Common myeloid progenitor, CD34-positive (primary cell): ENCODE data around the gene PLPPR2.

Experiments used
- CTCF ChIA-PET: fragments of 350-600 bp; sonication (Branson Sonifier 250); formaldehyde crosslinking; loops from one replicate; lab custom pipeline; 2021; ENCODE audit warnings: antibody characterized with exemption; lab: Charles Lee
- POLR2A ChIA-PET: fragments of 350-600 bp; sonication (Branson Sonifier 250); formaldehyde crosslinking; loops from one replicate; lab custom pipeline; 2021; ENCODE audit warnings: antibody characterized with exemption; lab: Charles Lee
- DNase-seq, 3 donors: peaks; one replicate each; pipeline versions ENCODE4 v3.0.0 to v3.0.0-alpha.2; 2013
- H3K27ac ChIP-seq, 2 experiments: 1 replicate in 1 of 2; 2 replicates in 1 of 2; pipeline ENCODE4 v1.7.0; 2013; ENCODE audit warnings: inconsistent platforms in 2 of 2, low read length in 2 of 2, mild to moderate bottlenecking in 2 of 2, low read depth in 1 of 2, moderate library complexity in 1 of 2; ENCODE audit not compliant: severe bottlenecking in 2 of 2, insufficient read depth in 1 of 2, poor library complexity in 1 of 2
- H3K27me3 ChIP-seq, 5 experiments: replicated peaks in 2 of 5; 1 replicate in 3 of 5; 2 replicates in 2 of 5; pipeline versions ENCODE4 v1.6.1 to v1.7.0; 2013; ENCODE audit warnings: low read length in 4 of 5, mild to moderate bottlenecking in 2 of 5, moderate library complexity in 2 of 5, inconsistent platforms in 1 of 5; ENCODE audit not compliant: insufficient read depth in 5 of 5, control insufficient read depth in 4 of 5
- H3K36me3 ChIP-seq, 4 experiments: 1 replicate in 2 of 4; 2 replicates in 2 of 4; pipeline versions ENCODE4 v1.6.1 to v1.7.0; 2013; ENCODE audit warnings: low read length in 3 of 4, control low read depth in 1 of 4, mild to moderate bottlenecking in 1 of 4; ENCODE audit not compliant: control insufficient read depth in 4 of 4, insufficient read depth in 4 of 4
- H3K4me1 ChIP-seq, 4 experiments: 1 replicate in 3 of 4; 2 replicates in 1 of 4; pipeline versions ENCODE4 v1.6.1 to v1.7.1; 2013; ENCODE audit warnings: low read length in 3 of 4, mild to moderate bottlenecking in 3 of 4, control low read depth in 1 of 4, inconsistent platforms in 1 of 4, moderate library complexity in 1 of 4; ENCODE audit not compliant: control insufficient read depth in 4 of 4, insufficient read depth in 4 of 4; ENCODE audit errors: control extremely low read depth in 1 of 4
- H3K4me3 ChIP-seq, 7 experiments: 1 replicate in 4 of 7; 2 replicates in 3 of 7; pipeline versions ENCODE4 v1.5.1 to v1.7.0; 2013; ENCODE audit warnings: mild to moderate bottlenecking in 7 of 7, low read length in 6 of 7, moderate library complexity in 6 of 7, inconsistent platforms in 2 of 7, low read depth in 2 of 7, control low read depth in 1 of 7; ENCODE audit not compliant: insufficient read depth in 4 of 7, control insufficient read depth in 1 of 7; ENCODE audit errors: extremely low read depth in 1 of 7
- H3K9me3 ChIP-seq, 5 experiments: 1 replicate in 4 of 5; 2 replicates in 1 of 5; pipeline versions ENCODE4 v1.6.1 to v1.7.1; 2013; ENCODE audit warnings: low read length in 4 of 5, mild to moderate bottlenecking in 2 of 5, inconsistent platforms in 1 of 5, low read depth in 1 of 5, moderate library complexity in 1 of 5; ENCODE audit not compliant: control insufficient read depth in 4 of 5, insufficient read depth in 2 of 5; ENCODE audit errors: control extremely low read depth in 1 of 5
- WGBS: methylation state at CpG from one replicate; pipeline ENCODE4 v1.1.5; 2013; ENCODE audit not compliant: insufficient coverage; 5-methylcytosine and 5-hydroxymethylcytosine counted together

The PLPPR2 gene

DNA sequence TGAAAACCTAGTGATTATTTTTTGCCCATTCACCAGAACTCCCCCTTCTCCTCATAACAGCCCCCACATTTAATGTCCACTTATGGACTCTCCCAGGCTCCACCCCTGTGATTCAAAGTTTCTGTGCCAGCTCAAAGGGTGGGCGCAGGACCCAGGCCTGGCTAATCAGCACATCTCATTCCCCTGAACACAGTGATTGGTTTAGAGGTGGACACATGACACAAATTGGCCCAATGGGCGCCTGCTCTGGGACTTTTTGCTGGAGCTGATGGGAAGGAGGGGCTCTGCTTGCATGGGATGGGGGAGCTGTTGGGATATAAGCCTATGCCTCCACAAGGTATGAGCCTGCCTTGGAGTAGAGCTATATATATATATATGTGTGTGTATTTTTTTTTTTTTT, 35.1 kb downstream of the PLPPR2 start:
- no peaks in the 10 kb centered on the region for H3K36me3 ChIP-seq
- H3K4me3 ChIP-seq, result no peak overlapping the region
- peaks cover 0 to 8% (median 5%) of the 10 kb centered on the region in 5 experiments for H3K9me3 ChIP-seq
- CTCF ChIA-PET, result interaction anchor here (0.6 to 2.4 kb wide), 7 partner anchors 9 to 92 kb away, joined by 3 to 7 read pairs (median 5); partner anchors contain the start of gene SWSAP1
- no peaks in the 10 kb centered on the region for H3K27me3 ChIP-seq
- peaks cover 4 to 12% (median 8%) of the 10 kb centered on the region in 4 experiments for H3K4me1 ChIP-seq
- no CpG with 5 or more reads among the region's 2 CpGs for WGBS
- peak in 1 of 3 donors; percentile 15 for DNase-seq
- POLR2A ChIA-PET, result no interaction called here
- no peak overlapping the region for H3K27ac ChIP-seq

DNA sequence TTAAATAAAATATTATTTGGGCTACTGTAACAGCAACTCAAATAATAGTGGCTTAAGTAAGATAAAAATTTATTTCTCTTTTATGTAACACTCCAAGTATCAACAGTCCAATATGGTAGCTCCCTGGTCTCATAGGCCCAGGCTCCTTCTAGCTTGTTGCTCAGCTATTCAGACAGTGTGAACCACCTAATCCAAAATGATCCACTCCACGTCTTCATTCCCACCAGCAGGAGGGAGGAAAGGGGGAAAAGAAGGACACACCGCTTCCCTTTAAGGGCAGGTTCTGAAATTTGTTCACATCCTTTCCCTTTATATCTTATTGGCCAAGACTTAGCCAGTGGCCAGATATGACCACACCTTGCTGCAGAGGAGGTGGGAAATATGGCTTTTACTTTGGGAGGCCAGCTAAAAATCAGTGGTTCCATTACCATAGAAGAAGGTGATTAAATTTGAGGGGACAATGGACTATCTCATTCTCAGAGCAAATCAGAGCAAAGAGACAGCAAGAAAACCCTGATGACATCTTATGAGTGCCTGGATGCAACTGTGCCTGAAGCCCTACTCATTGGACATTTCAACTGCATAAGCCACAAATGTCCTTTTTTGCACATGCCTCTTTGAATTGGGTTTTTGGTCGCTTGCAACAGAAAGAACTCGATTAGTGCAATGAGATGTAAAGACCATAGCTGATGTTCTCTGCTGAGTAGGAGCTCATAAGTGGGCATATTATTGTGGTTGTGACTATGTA, 35.9 kb downstream of the PLPPR2 start:
- POLR2A ChIA-PET, result no interaction called here

DNA sequence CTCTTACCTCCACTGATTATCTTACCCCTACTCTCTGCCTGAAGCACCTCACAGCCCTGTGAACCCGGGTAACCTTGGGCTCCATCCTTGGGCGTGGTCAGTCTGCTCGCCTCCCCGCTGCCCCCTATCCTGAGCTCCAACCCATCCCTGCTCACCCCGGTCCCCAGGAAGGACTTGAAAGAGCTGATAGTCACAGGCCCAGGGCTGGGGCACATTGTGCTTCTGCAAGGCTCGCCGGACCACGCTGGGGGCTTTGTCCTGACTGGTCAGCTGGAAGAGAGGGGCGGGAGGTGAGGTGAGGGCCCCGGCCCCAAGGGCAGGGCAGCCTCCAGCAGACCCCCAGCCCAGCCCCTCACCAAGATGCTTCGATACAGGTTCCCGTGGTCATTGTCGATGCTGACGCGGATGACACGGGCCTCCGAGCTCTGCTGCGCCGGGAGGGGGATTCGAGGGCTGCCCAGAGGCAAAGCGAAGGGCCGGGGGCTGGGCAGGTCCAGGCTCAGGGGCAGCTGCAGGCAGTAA, 41.9 kb downstream of the PLPPR2 start:
- H3K4me1 ChIP-seq, result no peaks in the 10 kb centered on the region
- no peak for DNase-seq
- no peak overlapping the region for H3K27ac ChIP-seq
- H3K36me3 ChIP-seq, result no peaks in the 10 kb centered on the region
- 96% methylated on average over 19 of the region's 22 CpGs for WGBS
- peaks cover 0 to 3% (median 0%) of the 10 kb centered on the region in 5 experiments for H3K27me3 ChIP-seq
- no peaks in the 10 kb centered on the region for H3K9me3 ChIP-seq
- H3K4me3 ChIP-seq, result no peak overlapping the region
- ChIA-PET CTCF (interaction anchor here (1.3 to 1.7 kb wide), 2 partner anchors 9 to 20 kb away, joined by 4 to 5 read pairs; no protein-coding TSS in a partner anchor), POLR2A (no interaction called here)

More for the DNA sequence above, 35.9 kb downstream of the PLPPR2 start:
- peaks cover 0 to 8% (median 5%) of the 10 kb centered on the region in 5 experiments for H3K9me3 ChIP-seq
- no peaks in the 10 kb centered on the region for H3K36me3 ChIP-seq
- peaks cover 4 to 12% (median 8%) of the 10 kb centered on the region in 4 experiments for H3K4me1 ChIP-seq
- DNase-seq, result no peak
- no peak overlapping the region for H3K4me3 ChIP-seq
- H3K27me3 ChIP-seq, result no peaks in the 10 kb centered on the region
- no CpG with 5 or more reads among the region's 4 CpGs for WGBS
- H3K27ac ChIP-seq, result no peak overlapping the region
- CTCF ChIA-PET, result interaction anchor here (0.6 to 2.4 kb wide), 9 partner anchors 8 to 91 kb away, joined by 3 to 7 read pairs (median 5); partner anchors contain the start of gene SWSAP1

DNA sequence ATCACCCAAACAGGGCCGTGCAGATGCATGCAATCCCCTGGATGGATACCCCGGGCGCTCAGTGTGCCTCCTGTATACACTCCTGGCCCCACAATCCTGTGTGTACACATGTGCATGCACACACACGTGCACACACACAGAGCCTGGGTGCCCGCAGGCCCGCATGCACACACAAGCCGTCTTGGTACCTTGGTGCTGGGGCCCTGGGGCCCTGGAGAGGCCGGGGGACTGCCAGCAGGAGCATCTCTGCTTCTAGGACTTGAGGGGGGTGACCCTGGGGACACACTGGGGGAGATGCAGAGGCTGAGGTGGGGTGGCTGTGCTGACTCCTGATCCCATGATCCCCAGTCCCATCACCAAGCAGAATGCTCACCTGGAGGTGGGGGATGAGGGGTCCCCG, 44.4 kb downstream of the PLPPR2 start:
- POLR2A ChIA-PET, result no interaction called here

DNA sequence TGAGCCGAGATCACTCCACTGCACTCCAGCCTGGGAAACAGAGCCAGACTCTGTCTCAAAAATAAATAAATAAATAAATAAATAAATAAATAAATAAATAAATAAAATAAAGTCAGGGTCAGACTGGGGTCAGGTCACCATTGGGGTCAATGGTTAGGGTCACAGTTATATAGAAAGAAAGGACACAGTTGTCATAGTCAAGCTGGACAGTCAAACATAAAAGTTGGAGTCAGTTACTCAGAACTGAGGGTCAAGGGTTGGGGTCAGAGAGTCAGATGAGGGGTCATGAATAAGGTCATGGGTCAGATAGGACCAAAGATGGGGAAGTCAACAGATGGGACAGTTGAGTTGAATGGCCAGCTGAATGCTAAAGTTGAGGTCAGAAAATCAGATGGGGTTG, 45.6 kb downstream of the PLPPR2 start:
- Histone ChIP-seq H3K9me3 (no peaks in the 10 kb centered on the region), H3K27me3 (peaks cover 0 to 3% (median 0%) of the 10 kb centered on the region in 5 experiments), H3K27ac (no peak overlapping the region), H3K4me1 (no peaks in the 10 kb centered on the region), H3K36me3 (no peaks in the 10 kb centered on the region), H3K4me3 (no peak overlapping the region)
- POLR2A ChIA-PET, result interaction anchor here (0.6 kb wide), 1 partner anchor 42 kb away, joined by 3 read pairs; no protein-coding TSS in a partner anchor
- no peak for DNase-seq
- WGBS, result no CpG with 5 or more reads among the region's 1 CpG
- CTCF ChIA-PET, result interaction anchor here (0.6 kb wide), 1 partner anchor 15 kb away, joined by 3 read pairs; no protein-coding TSS in a partner anchor

More for the DNA sequence above, 44.4 kb downstream of the PLPPR2 start:
- H3K27ac ChIP-seq, result no peak overlapping the region
- H3K27me3 ChIP-seq, result peaks cover 0 to 3% (median 0%) of the 10 kb centered on the region in 5 experiments
- H3K36me3 ChIP-seq, result no peaks in the 10 kb centered on the region
- no peaks in the 10 kb centered on the region for H3K4me1 ChIP-seq
- 96% methylated on average over 7 of the region's 9 CpGs for WGBS
- H3K4me3 ChIP-seq, result no peak overlapping the region
- DNase-seq, result no peak
- no peaks in the 10 kb centered on the region for H3K9me3 ChIP-seq
- CTCF ChIA-PET, result interaction anchor here (1.8 to 2.6 kb wide), 2 partner anchors 9 to 16 kb away, joined by 5 to 10 read pairs; partner anchors contain the start of gene EPOR

DNA sequence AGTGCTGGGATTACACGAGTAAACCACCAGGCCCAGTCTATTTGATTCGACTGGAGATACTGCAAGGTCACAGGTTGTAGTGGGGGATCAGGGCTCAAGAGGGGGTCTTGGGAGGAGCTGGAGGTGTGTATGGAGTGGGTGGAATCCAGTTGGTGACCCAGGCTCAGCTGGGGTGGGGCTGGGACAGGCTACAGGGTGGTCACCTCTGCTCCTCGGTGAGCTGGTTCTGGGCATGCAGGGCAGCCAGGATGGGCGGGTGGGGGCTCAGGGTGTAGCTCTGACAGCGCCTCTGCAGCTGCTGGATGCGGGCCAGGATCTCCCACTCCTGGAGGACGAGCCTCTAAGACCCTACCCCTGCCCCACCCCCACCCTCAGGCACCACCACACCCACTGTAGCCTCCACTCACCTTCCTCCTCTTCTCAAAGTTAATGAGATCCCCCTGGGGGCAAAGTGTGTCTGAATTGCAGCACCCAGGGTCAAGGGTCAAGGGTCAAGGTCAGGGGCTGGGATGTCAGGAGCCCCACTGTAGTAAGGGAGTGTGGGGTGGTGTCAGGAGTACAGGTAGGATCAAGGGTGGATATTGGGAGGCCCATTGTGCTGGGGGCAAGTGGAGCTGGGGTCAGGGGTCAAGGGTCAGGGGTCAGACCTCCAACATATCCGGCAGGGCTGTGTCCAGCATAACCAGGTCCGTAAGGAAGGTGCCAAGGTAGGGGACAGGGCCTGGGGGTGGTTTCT, 46.7 kb downstream of the PLPPR2 start:
- Histone ChIP-seq H3K4me3 (no peak overlapping the region), H3K36me3 (no peaks in the 10 kb centered on the region), H3K4me1 (peaks cover 0 to 3% (median 0%) of the 10 kb centered on the region in 4 experiments), H3K27me3 (peaks cover 0 to 10% (median 4%) of the 10 kb centered on the region in 5 experiments), H3K9me3 (no peaks in the 10 kb centered on the region), H3K27ac (no peak overlapping the region)
- ChIA-PET POLR2A (interaction anchor here (1.1 kb wide), 1 partner anchor 33 kb away, joined by 3 read pairs; the partner anchor contains the start of gene ODAD3), CTCF (interaction anchor here (1.1 to 1.7 kb wide), 3 partner anchors 11 to 84 kb away, joined by 3 to 5 read pairs (median 4); no protein-coding TSS in a partner anchor)
- 93% methylated on average over 6 of the region's 9 CpGs for WGBS
- no peak for DNase-seq
